ENCODE results near the gene ANKRD30B. TPM values are rescaled to one million over a fixed set of nuclear protein-coding genes. Genes with fewer than 3 reads are reported as not detected.
"Not testable (repeated sequence)": the region's sequence is repeated elsewhere in the genome, so short reads cannot be mapped to it uniquely, and the experiment has no call there.

ANKRD30B gene
- total RNA-seq: not detected

DNA sequence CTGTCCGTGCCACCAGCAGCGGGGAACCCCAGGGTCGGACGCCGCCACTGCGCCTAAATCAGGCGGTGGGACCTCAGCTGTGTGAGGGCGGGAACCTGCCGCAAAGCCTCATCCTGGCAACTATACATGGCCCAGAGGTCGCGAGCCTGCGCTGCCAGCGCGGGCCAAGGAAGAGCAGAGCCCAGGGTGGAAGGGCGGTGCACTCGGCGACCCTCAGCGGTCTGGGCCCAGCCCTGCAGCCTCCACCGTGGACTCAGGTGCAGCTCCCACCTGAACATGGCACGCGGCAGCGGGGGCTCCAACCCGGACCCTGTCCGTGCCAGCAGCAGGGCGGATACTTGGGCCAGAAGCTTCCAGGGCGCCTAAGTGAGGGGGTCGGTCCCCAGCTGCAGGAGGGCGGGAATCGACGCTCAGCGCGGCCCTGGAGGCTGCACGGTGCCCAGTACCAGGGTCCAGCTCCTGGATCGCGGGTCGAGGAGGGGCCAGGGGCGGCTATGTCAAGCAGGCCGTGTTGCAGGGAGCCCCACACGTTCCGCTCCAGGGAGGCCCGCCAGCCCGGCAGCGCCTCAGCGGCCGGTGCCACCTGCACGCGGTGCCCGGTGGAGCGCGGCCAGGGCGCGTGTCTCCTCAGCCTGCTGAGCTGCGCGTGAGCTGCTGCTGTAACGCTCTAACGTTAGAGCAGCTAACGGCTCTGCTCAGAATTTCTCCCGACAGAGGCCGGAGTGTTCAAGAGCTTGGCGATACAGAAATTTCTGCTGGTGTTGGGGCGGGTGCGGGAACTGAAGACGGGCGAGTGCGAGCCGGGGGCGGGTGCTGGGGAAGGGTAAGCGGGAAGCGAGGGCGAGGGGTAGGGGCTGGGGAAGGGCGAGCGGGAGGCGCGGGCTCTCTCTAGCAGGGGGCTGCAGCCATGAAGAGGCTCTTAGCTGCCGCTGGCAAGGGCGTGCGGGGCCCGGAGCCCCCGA lies at the start of gene ANKRD30B:
Gene ANKRD30B (plus strand): TSS at position 660 of the 962 bp plus-strand sequence. CDS start 248 bp downstream, at position 908.
- no peak for ATAC-seq

DNA sequence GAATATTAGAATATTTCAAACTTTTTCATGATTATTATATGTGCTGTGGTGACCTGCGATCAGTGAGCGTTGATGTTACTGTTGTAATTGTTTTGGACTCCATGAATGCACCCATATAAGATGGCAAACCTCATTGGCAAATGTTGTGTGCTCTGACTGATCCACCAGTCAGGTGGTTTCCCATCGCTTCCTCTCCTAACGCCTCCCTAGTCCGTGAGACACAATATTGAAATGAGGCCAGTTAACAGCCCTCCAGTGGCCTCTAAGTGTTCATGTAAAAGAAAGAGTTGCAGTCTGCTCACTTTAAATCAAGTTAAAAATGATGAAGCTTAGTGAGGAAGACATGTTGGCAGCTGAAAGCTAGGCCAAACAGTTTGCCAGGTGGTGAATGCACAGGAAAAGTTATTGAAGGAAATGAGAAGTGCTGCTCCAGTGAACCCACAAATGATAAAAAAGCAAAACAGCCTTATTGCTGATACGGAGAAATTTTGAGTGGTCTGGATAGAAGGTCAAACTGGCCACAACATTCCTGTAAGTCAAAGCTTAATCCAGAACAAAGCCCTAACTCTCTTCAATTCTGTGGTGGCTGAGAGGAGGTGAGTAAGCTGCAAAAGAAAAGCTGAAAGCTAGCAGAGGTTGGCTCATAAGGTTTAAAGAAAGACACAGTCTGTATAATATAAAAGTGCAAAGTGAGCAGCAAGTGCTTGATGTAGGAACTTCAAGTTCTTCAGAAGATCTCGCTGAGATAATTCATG lies 46.5 kb upstream of the ANKRD30B start:
- ATAC-seq: not testable (repeated sequence)

DNA sequence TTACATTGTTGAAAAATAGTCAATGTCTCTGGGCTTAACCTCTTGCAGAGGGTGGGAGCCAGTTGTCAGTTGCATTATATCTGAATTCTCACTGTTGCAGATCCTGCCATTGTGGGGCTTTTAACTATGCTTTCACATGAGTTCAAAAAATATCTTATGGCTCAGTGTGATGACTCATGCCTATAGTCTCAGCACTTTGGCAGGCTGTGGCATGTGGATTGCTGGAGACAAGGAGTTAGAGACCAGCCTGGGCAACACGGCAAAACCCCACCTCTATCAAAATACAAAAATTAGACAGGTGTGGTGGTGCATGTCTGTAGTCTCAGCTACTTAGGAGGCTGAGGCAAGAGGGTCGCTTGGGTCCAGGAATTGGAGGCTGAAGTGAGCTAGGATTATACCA lies 38.2 kb upstream of the ANKRD30B start:
- not testable (repeated sequence) for ATAC-seq

DNA sequence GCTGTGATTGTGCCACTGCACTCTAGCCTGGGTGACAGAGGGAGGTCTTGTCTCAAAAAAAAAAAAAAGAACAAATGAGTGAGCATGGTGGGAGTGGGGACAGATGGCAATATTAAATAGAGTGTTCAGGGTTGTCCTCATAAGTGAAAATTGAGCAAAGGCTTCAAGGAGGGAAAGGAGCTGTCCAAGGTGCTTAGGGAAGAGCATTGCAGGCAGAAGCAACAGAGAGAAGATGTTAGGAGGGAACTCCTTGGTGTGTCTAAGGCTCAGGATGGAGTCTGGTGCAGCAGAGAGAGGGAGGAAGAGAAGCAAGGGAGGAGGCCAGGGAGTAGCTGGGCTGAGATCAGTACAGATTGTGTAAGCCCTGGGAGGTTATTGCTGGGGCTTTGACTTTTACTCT lies 26.4 kb upstream of the ANKRD30B start:
- ATAC-seq: not testable (repeated sequence)

GRCh38 chr18:14739056-14739455 lies 8.9 kb upstream of the ANKRD30B start:
- ATAC-seq: not testable (repeated sequence)

GRCh38 chr18:14746897-14747296 lies 1.1 kb upstream of the ANKRD30B start:
- ATAC-seq: no peak

GRCh38 chr18:14748496-14748895 lies 524 bp downstream of the ANKRD30B start:
- ATAC-seq: no peak

- not testable (repeated sequence) for ATAC-seq
These were observed 15.6 kb downstream of the ANKRD30B start for GRCh38 chr18:14763566-14763965.

- ATAC-seq: no peak
These were observed 19.5 kb downstream of the ANKRD30B start for GRCh38 chr18:14767474-14767873.

DNA sequence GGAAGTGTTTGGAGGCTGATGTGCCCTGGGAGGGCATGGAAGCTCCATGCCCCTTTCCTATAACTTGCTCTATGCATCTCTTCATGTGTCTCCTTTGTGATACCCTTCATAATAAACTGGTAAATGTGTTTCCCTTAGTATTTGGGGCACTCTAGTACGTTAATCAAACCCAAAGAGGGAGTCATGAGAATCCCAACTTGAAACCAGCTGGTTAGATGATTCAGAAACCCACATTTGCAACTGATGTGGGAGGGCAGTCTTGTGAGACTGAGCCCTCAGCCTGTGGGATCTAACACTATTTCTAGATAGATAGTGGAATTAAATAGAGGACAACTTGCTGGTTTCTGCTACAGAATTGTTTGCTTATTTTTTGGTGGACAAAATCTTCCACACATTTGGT lies 20.3 kb downstream of the ANKRD30B start:
- no peak for ATAC-seq

DNA sequence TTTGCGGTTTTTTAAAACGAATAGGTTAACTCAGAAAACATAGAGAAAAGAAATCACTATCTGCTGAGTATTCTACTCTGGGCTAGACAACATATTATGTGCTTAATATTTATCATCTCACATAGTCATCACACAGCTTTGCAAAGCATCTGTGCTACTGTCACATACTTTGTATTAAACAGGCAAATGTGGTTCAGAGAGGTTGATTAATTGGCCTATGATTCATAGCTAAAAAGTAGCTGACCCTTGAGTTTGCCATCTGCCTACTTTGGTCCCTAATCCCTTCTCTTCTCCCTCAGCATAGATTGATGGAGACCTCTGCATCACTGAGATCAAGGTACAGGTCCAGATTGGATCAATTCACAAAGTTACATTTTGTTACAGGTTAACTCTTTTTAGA lies 21.4 kb downstream of the ANKRD30B start:
- ATAC-seq: no peak

GRCh38 chr18:14776801-14777200 lies 28.8 kb downstream of the ANKRD30B start:
- ATAC-seq: no peak

DNA sequence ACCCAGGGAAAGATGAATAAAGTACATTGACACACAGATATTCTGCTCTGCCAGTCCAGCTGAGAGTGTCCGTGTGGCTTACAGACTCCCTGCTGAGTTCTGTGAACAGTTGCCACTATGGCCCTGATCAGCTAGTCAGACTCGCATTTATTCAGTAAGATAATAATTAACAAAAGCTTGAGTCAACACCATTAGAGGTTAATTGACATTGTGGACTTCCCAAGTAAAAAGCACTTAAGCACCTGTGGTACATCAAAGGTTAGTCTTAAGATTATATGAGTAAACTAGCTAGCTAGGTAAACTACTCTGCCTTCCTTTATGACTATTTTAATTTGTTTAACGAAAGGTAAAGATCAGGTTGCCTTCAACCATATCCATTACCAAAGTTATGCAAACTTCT lies 33.7 kb downstream of the ANKRD30B start:
- ATAC-seq: no peak

DNA sequence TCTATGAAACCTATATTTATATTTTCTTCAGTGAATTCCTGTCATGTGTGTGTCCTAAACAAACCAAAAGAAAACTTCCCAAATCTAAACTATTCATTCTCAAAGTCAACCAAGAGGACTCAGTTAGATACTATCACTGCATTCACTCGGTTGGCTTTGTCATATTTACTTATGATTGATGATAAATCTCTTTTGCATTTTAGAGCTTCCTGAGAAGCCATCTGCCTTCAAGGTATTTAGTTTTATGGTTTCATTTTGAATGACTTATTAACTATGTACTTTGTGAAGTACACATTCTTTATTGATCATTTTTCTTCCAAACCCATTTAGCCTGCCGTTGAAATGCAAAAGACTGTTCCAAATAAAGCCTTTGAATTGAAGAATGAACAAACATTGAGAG lies 36.2 kb downstream of the ANKRD30B start:
- no peak for ATAC-seq

DNA sequence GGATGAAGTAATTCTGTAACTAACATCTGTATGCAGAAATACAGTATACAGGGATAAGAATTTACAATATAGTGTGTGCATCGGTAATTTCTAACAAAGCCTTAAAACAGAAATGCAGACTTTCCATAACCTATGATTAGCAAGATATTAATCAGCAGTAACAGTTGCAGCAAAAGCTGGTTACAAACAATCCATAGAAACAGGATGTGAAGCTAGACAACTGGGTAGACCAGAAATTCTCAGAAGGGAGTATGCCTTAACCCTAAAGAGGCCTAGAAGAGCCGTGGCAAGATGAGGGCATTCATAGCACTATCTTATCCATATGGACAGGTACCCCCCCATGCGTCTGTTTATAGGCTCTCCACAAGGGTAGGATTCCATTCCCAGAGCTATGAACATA lies 48.9 kb downstream of the ANKRD30B start:
- not testable (repeated sequence) for ATAC-seq

DNA sequence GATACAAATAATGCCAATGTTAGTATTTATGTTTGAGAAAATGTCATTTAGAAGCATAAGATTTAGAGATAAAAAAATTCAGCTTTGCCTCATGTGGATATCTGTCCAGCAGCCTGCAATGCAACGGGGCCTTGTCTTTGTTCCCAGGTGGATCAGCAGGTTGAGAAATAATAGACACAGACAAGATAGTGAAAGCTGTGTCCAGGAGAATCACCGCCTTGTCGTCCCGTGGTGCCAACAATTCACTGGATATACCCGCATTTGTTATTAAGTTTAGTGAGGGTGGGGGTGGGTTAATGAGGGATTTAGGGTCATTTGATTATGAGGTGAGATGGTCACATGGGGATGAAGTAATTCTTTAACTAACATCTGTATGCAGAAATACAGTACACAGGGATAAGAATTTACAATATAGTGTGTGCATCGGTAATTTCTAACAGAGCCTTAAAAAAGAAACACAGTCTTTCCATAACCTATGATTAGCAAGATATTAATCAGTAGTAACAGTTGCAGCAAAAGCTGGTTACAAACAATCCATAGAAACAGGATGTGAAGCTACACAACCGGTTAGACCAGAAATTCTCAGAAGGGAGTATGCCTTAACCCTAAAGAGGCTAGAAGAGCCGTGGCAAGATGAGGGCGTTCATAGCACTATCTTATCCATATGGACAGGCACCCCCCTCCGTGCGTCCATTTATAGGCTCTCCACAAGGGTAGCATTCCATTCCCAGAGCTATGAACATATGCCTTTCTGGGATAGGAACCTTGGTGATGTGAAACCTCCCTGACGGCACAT lies 50.2 kb downstream of the ANKRD30B start:
- ATAC-seq: not testable (repeated sequence)

- not testable (repeated sequence) for ATAC-seq
These were observed 63.1 kb downstream of the ANKRD30B start for GRCh38 chr18:14811081-14811480.

DNA sequence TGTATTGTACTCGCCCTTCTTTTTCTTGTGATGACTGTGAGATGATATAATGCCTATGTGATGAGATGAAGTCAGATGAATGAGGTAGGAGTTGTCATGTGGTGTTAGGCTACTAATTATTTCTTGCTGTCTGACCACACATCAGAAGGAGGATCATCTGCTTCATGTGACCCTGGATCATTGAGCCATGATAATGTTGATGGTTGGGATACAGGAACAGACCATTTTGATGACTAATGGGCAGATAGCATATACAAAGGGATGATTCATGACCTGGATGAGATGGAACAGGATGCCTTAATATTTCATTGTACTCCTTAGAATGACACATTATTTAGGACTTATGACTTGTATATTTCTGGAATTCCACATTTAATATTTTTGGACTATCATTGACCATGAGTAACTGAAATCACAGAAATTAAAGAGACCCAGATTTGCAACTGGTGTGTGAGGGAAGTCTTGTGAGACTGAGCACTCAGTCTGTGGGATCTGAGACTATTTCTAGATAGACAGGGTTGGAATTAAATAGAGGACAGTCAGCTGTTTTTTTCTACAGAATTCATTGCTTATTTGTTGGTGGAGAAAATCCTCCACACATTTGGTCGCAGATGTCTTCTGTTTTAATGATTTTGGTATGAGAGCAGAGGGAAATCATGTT lies 79.1 kb downstream of the ANKRD30B start:
- not testable (repeated sequence) for ATAC-seq

DNA sequence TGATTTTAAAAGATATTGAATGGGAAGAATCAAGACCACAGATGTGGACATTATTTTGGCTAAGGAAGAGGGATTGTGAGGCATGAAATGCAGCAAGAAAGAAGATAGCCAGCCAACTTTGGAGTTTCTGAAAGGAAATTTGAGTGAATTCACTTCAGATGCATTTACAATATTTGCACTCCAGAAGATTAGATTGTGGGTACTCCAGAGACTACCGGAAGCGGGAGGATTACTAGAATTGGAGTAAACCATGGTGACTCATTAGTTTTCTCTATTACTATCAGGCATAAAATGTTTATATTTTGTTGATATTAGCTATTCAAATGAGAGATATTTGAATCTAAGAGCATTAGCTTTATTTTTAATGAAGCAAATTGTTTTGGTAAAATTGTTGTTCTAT lies 93.6 kb downstream of the ANKRD30B start:
- not testable (repeated sequence) for ATAC-seq

- ATAC-seq: not testable (repeated sequence)
These were observed 103.6 kb downstream of the ANKRD30B start for GRCh38 chr18:14851533-14851932.

GRCh38 chr18:14855634-14856033 lies 107.7 kb downstream of the ANKRD30B start:
- not testable (repeated sequence) for ATAC-seq

DNA sequence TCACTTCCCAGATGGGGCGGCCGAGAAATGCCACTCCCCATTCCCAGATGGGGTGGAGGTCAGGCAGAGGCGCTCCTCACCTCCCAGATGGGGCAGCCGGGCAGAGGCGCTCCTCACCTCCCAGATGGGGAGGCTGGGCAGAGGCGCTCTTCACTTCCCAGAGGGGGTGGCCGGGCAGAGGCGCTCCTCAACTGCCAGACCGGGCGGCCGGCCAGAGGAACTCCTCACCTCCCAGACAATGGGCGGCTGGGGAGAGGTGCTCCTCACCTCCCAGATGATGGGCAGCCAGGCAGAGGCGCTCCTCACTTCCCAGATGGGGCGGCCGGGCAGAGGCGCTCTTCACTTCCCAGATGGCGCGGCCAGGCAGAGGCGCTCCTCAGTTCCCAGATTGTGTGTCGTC lies 108.3 kb downstream of the ANKRD30B start:
- not testable (repeated sequence) for ATAC-seq
